ENCODE data around the gene BLOC1S2.
"Not testable (repeated sequence)": the region's sequence is repeated elsewhere in the genome, so short reads cannot be mapped to it uniquely, and the experiment has no call there.

BLOC1S2 gene

DNA sequence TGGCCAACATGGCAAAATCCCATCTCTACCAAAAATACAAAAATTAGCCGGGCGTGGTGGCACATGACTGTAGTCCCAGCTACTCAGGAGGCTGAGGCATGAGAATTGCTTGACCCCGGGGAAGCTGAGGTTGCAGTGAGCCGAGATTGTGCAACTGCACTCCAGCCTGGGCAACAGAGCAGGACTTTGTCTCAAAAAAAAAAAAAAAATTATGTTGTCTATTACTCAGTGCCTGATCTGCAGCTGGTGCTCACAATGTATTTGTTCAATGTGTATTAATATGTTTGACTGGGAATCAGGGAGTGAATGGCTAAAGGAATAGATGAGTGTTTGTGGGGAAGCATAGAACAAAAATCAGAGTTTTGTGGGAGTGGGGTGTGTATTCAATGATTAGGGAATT is 5.8 kb upstream of the BLOC1S2 start:
- not testable (repeated sequence) for DNase-seq (ENCODE audit: low read depth in 2 of 3, low spot score in 2 of 3)

DNA sequence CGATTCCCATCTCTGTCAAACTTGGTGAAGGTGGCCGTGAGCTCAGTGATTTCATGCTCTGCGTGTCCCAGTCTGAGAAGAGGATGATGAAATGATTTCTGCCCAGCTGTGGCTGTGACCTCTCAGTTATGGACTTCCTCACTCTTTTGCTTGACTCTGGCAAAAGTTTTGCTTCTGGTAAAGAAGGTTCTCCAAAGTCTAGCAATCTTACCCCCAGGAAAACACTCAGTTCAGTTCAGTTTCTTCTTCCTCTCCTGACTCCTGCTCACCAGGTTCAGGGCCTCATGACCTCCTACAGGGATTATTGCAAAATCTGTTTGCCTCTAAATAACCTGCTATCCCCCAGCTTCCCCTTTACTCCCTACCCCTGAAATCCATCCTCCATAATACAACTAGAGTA is 4.9 kb upstream of the BLOC1S2 start:
- DNase-seq (ENCODE audit: low read depth in 2 of 3, low spot score in 2 of 3), result no peak

DNA sequence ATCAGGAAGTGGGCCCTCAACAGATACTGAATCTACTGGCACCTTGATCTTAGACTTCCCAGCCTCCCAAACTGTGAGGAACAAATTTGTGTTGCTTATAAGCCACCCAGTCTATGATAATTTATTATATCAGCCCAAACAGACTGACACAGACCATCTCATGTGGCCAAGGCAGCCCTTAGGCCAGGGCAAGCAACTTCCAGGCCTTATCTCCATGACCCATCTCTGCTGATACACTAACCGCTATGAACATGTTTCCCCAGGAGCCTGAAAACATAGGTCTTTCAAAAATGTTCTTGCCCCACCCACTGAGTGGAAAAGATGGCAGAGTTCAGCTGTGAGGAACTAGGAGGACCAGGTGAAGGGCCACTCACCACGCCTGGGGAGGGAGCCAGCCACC is 3.2 kb upstream of the BLOC1S2 start:
- no peak for DNase-seq (ENCODE audit: low read depth in 2 of 3, low spot score in 2 of 3)

DNA sequence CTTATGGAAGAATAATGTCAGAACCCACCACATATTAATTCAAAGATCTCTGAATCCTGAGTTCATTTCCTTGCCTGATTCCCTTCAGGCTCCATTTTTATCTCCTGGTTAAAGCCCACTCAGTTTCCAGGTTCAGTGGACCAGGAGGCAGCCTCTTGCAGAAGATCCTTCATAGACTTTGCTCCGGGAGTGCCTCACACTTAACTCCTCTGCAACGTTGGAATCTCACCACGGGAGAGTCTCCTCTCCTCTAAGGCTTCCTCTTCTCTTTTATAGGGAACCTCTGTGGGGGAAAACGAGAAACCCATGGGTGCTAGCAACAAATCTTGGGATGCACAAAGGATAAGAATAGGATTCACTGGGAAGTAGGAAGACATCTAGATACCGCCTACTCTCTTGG is 1.7 kb upstream of the BLOC1S2 start:
- DNase-seq (ENCODE audit: low read depth in 2 of 3, low spot score in 2 of 3), result no peak

DNA sequence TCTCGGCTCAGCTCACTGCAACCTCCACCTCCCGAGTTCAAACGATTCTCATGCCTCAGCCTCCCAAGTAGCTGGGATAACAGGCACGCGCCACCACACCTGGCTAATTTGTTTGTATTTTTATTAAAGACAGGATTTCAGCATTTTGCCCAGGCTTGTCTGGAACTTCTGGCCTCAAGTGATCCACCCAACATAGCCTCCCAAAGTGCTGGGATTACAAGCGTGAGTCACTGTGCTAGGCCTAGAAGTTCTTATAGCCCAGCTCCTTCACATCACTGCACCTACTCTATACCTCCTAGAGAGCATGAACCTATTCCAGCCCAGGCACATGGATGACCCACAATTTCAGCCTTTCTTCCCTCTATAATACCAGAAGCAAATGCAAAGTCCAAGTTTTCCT is 1.3 kb upstream of the BLOC1S2 start:
- DNase-seq (ENCODE audit: low read depth in 2 of 3, low spot score in 2 of 3), result no peak

DNA sequence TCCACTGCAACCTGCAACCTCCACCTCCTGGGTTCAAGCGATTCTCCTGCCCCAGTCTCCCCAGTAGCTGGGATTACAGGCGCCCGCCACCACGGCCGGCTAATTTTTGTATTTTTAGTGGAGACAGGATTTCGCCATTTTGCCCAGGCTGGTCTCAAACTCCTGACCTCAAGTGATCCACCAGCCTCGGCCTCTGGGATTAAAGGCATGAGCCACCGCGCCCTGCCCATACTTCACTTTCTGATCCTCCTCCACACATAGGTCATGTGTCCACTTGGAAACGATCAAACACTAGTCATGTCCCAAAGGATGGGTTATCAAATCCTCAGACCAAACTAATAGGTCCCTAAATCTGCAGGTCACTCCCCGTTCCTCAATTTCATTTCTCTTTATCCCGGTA is 1.2 kb downstream of the BLOC1S2 start:
- not testable (repeated sequence) for DNase-seq (ENCODE audit: low read depth in 2 of 3, low spot score in 2 of 3)

DNA sequence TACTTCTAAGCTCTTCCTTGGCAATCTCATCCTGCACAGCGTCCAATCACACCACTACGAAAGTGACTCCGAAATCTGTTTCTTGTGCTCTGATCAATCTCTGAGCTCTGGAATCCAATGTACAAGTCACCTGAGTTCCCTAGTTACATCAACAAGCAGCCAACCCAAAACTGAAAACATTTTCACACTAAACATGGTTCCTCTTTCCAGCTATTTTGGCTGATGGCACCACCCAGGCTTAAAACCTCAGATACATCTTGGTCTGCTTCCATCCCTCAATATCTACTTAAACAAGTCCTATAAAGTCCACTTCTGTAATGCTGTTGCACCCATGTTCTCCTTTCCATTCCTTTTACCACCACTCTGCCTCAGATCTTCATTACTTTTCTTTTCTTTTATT is 3.6 kb downstream of the BLOC1S2 start:
- no peak for DNase-seq (ENCODE audit: low read depth in 2 of 3, low spot score in 2 of 3)

DNA sequence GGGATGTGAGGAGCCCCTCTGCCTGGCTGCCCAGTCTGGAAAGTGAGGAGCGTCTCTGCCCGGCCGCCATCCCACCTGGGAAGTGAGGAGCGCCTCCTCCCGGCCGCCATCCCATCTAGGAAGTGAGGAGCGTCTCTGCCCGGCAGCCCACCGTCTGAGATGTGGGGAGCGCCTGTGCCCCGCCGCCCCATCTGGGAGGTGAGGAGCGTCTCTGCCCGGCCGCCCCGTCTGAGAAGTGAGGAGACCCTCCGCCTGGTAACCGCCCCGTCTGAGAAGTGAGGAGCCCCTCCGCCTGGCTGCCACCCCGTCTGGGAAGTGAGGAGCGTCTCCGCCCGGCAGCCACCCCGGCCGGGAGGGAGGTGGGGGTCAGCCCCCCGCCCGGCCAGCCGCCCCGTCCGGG is 9.5 kb downstream of the BLOC1S2 start:
- not testable (repeated sequence) for DNase-seq (ENCODE audit: low read depth in 2 of 3, low spot score in 2 of 3)

DNA sequence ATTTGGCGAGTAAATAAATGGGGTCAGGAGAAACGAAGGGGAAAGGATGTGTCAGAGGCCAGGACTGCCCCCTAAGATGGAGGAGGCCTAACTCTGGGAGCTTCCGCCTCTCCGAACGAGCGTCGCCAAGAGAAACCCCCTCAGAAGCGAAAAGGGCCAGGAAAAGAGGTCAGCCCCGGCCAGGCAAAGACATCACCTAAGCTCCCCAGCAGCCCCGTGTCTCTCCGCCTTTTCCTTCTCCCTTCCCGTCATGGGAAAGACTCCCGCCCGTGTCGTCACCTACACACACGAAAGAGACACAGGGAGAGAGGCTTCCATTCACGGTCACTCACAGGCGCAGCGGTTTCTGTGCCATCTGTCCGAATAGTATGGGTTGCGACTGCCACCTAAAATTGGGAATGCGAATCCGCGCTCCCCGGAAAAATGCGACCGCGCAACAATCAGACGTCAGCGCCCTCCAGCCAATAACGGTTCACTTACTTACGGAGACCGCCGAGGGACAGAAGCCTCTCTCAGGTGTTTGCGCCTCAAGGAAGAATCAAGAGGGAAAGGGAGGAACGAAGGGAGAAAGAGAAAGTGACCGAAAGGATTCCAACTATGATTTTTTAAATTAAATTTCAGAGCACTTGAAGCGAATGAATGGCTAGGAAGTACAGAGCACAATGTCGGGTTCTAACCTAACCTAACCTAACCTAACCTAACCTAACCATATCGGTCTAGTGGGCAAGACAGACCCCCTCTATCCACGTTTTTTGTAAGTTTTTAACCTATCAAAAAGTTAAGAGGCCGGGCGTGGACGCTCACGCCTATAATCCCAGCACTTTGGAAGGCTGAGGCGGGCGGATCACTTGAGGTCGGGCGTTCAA is 19.0 kb downstream of the BLOC1S2 start, which contains the start of gene CWF19L1:
CWF19L1 (minus strand) TSS at position 400 of the 866 bp plus-strand sequence; CDS start at position 355, 45 bp downstream.
- DNase-seq (ENCODE audit: low read depth in 2 of 3, low spot score in 2 of 3), result peak; percentile 36 to 62 (median 46)

DNA sequence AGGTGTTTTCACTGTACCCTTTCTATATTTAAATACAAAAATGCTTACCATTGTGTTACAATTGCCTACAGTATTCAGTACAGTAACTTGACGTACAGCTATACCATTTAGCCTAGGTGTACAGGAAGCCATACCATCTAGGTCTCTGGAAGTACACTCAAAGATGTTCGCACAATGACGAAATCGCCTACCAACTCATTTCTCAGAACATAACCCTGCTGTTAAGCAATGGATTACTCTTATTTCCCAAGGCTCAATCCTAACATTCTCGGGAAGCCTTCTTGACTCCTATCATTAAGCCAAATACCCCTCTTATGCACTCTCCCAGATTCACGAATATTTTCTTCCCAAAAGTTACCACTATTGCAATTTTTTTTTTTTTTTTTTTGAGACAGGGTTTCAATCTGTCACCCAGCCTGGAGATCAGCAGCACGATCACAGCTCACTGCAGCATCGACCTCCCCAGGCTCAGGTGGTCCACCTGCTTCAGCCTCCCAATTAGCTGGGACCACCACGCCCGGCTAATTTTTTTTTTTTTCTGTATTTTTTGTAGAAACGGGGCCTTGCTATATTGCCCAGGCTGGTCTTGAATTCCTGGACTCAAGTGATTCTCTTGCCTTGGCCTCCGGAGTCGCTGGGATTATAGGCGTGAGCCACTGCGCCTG is 20.5 kb downstream of the BLOC1S2 start:
- DNase-seq (ENCODE audit: low read depth in 2 of 3, low spot score in 2 of 3), result no peak

DNA sequence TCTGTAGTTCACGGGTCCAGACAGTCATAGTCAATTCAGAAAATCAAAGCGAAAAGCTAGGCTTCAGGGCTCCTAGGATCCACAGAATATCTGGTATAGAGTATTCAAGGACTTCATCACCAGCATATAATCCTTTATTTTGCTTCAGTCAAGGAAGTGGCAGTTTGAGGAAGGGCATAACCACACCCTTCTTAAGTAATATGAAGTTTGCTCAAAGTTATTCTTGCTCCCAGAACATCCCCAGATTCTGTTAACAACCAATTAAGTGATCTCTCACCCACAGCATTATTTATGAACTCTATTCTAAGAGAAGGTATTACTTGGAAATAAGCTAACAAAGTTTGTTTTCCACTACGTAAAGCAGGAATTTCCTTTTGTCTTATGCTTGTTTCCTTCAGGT is 32.3 kb downstream of the BLOC1S2 start:
- DNase-seq (ENCODE audit: low read depth in 2 of 3, low spot score in 2 of 3), result no peak

DNA sequence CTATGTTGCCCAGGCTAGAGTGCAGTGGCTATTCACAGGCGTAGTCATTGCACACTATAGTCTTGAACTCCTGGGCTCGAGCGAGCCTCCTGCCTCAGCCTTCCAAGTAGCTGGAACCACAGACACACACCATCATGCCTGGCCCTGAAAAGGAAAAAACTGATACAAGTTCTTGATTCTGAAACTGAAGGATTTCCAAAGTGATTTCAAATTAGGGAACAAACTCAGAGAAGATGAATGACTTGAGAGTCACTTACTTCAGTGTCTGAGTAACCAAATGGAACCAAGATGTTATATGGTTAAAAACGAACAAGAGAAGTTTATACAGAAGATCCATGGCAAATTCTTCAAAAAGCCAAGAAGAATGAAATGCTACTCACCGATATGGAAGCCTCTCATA is 33.4 kb downstream of the BLOC1S2 start:
- DNase-seq (ENCODE audit: low read depth in 2 of 3, low spot score in 2 of 3), result no peak

DNA sequence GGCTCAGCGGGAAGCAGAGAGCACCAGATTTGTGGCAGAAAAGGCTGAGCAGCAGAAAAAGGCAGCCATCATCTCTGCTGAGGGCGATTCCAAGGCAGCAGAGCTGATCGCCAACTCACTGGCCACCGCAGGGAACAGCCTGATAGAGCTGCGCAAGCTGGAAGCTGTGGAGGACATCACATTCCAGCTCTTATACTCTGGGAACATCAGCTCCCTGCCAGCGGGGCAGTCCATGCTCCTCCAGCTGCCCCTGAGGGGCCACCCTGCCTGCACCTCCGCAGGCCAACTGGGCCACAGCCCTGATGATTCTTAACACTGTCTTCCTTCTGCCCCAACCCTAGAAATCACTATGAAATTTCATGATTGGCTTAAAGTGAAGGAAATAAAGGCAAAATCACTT is 37.7 kb downstream of the BLOC1S2 start:
- no peak for DNase-seq (ENCODE audit: low read depth in 2 of 3, low spot score in 2 of 3)

DNA sequence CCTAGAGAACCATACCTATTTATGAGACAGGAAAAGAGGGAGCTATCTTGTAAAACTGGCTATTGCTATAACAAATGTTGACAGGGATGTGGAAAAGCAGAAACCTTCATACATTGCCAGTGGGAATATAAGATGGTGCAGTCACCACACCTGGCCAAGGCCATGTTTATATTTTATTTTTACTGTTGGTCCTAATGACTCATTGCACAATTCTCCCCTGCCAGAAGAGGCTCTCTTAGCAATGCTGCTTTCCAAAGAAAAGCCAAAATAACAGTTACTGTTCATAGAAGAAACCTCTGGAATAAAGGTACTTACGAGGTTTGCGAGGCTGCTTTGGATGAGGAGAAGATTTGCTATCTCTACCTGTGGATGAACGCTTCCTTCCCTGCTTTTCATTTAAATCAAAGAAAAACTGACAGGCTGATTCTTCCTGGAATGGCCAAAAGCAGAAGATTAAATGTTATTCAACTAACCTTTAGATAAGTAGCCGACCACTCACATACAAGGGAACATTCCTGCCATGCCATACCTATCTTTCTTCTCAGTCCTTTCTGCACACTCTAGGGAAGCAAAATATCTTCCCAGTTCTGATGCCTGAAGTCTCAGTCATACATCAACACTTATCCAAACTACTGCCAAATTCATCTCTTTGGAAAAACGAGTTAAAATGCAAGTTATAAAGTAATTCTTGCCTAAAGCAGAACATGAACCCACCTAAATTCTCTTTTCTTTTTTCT is 40.8 kb downstream of the BLOC1S2 start:
- DNase-seq (ENCODE audit: low read depth in 2 of 3, low spot score in 2 of 3), result no peak

DNA sequence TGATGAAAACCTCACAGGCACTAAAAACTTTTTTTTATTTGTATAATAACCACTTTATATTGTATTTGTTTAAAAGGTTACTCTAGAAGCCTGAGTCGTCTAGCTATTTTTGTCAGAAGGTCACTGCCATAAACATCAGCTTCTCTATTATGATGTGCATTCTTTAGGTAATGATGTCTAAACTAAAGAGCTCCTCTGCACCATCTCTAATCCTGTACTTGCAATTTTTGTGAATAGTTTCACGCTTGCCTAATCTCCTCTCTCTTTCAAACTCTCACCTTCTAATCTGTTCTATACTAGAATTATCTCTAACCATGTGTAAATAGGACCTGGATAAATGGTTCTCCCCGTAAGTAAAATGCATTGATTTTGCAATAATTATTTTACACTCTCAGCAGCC is 46.6 kb downstream of the BLOC1S2 start:
- no peak for DNase-seq (ENCODE audit: low read depth in 2 of 3, low spot score in 2 of 3)

DNA sequence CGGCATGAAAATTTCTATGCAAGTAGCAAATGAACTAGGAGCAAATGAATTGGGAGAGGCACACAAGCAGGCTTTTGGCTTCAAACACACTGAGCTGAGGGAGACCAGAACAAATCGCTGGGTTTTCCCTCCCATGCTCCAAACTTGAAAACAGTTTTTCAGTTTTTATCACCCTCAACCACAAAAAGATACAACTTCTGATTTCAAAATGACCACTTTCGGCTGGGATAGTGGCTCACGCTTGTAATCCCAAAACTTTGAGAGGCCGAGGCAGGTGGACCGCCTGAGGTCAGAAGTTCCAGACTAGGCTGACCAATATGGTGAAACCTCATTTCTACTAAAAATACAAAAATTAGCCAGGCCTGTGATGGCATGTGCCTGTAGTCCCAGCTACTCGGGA is 48.1 kb downstream of the BLOC1S2 start:
- DNase-seq (ENCODE audit: low read depth in 2 of 3, low spot score in 2 of 3), result no peak

DNA sequence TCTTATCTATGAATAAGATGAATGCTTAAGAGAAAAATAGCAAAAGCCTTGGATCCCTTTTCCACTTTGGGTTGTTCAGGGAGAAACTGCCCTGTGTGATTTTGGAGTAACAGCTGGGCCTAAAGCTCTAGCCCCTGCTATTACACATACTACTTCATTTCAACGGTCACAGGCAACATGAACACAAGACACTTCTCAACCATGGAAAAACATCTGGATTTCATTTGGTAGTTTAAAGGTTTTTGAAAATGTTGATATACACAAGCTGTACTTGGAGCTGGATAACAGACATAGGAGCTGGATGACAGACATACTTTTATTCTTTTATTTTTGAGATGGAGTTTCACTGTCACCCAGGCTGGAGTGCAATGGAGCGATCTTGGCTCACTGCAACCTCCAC is 54.4 kb downstream of the BLOC1S2 start:
- DNase-seq (ENCODE audit: low read depth in 2 of 3, low spot score in 2 of 3), result no peak

DNA sequence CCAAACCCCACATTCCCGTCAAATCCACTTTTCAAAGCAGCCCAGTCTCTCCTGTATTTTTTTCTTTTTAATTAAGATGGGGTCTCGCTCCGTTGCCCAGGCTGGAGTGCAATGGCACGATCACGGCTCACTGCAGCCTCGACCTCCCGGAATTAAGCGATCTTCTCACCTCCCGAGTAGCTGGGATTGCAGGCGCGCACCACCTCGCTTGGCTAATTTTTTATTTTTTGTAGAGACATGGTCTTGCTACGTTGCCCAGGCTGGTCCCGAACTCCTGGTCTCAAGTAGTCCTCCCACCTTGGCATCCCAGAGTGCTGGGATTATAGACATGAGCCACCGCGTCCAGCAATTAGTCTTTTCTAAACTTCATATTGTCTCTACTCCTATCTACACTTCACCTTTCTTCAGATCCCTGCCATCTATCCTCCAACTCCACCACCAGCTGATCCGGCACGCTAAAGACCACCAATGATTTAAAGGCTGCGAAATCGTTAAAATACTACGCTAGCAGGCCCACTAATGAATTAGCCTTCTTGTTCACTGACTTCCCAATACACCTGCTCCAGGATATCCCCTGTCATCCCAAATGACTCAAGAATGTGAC is 56.6 kb downstream of the BLOC1S2 start:
- DNase-seq (ENCODE audit: low read depth in 2 of 3, low spot score in 2 of 3), result no peak

DNA sequence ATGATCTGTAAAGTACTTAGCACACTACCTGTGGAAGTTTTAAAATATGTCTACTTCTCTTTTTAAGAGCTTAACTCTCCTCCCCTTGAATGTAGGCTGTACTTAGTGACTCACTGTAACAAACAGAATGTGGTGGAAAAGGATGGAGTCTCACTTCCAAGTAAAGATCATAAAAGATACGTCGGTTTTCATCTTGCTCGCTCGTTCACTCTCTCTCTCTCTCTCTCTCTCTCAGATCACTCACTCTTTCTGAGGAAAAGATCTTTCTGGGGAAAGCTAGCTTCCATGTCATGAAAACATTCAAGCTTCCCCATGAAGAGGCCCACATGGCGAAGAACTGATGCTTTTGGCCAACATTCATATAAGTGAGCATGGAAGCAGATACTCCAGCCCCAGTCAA is 62.6 kb downstream of the BLOC1S2 start:
- no peak for DNase-seq (ENCODE audit: low read depth in 2 of 3, low spot score in 2 of 3)
